ENCODE data around the gene LRRN4.

GRCh38 chr20:6053776-6054688 is at the start of gene LRRN4:
- TF ChIP-seq CTCF (IDR thresholded peaks at IDR 0.05) (no peak), POLR2AphosphoS5 (IDR thresholded peaks at IDR 0.05) (no peak)

Data from stomach (tissue), 4 donors.